Body of pancreas (tissue), 4 donors: Measurements from ENCODE around the gene MRPS16.

Source experiments
- CTCF ChIP-seq, 7 experiments: fragments of 450-650 bp in 4 of 7; fragments of 200-600 bp in 3 of 7; sonication (generic) in 3 of 7; IDR thresholded peaks; one replicate each; pipeline ENCODE4 v1.5.1; 2016 to 2019; ENCODE audit warnings: antibody characterized with exemption in 7 of 7
- POLR2A ChIP-seq, 3 donors: fragments of 450-650 bp; IDR thresholded peaks; one replicate each; pipeline ENCODE4 v1.6.1; 2016; ENCODE audit warnings: antibody characterized with exemption in 3 of 3, mild to moderate bottlenecking in 2 of 3

GRCh38 chr10:73210395-73211105 lies 41.9 kb downstream of the MRPS16 start:
- TF ChIP-seq CTCF (IDR thresholded peaks at IDR 0.05) (no peak), POLR2A (IDR thresholded peaks at IDR 0.05) (no peak)
